SW 1271 (cell line): ENCODE data around the gene ZBED6.

Experiments
- DNase-seq, 2 experiments: peaks; one replicate each; lab custom pipeline; 2025; lab: John Stamatoyannopoulos, UW

ZBED6 gene

GRCh38 chr1:203840208-203840808 lies 44.9 kb downstream of the ZBED6 start:
- DNase-seq: no peak

DNA sequence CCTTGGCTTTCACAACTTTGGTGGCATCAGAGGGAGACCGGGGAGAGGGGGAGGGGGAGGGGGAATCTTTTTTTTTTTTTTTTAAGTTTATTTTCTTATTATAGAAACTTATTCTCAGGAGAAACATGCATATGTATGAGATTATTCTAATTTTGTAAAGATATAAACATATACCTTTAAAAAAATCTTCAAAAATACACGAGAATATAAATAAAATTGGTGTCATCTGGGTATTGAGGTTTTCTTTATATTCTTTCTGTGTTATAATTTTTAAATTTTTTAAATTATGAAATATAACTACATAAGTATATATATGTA lies 47.1 kb downstream of the ZBED6 start:
- DNase-seq: no peak

DNA sequence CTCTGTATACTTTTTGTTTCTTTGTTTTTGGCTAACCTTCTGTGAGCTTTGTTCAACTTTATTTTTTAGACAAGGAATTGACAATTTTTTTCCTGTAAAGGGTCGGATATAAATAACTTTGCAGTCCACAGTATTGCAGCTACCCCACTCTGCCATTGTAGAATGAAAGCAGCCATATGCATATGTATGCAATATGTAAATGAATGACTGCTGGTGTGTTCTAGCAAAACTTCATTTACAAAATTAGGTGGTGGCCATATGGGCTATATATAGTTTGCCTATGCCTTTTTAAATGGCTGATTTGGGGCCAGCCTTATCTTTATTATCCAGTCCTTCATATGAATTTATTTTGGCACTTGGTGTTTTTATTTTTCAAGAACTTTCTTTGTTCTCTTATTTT lies 48.0 kb downstream of the ZBED6 start:
- DNase-seq: no peak
